HG03060 (cell line): ENCODE measurements around the gene NT5M.
"Not testable (repeated sequence)": the region's sequence is repeated elsewhere in the genome, so short reads cannot be mapped to it uniquely, and the experiment has no call there.

Experiments used
- ATAC-seq: cut with Tn5 transposase; IDR thresholded peaks from one replicate; pipeline ENCODE4 v1.9.1; 2021; ENCODE audit warnings: low read depth, moderate number of reproducible peaks; ENCODE audit not compliant: unreplicated experiment

The NT5M gene

GRCh38 chr17:17303010-17303846, at the start of gene NT5M:
Gene NT5M, plus strand, starts transcription at chr17:17303373. Its CDS starts 178 bp downstream, at chr17:17303551.
- no peak for ATAC-seq

- ATAC-seq = no peak
Observed at GRCh38 chr17:17253406-17253805, 49.8 kb upstream of the NT5M start.

- no peak for ATAC-seq
Observed at GRCh38 chr17:17254036-17254435, 49.1 kb upstream of the NT5M start.

- ATAC-seq = not testable (repeated sequence)
Observed at GRCh38 chr17:17255689-17256088, 47.5 kb upstream of the NT5M start.

GRCh38 chr17:17256316-17256715, 46.9 kb upstream of the NT5M start:
- ATAC-seq = no peak

GRCh38 chr17:17258011-17258410, 45.2 kb upstream of the NT5M start:
- ATAC-seq = no peak

GRCh38 chr17:17258998-17259397, 44.2 kb upstream of the NT5M start:
- ATAC-seq = no peak

- no peak for ATAC-seq
Observed at GRCh38 chr17:17264430-17264829, 38.7 kb upstream of the NT5M start.

- ATAC-seq = no peak
Observed at GRCh38 chr17:17269926-17270773, 33.0 kb upstream of the NT5M start.

GRCh38 chr17:17275971-17276370, 27.2 kb upstream of the NT5M start:
- no peak for ATAC-seq

GRCh38 chr17:17277431-17277830, 25.7 kb upstream of the NT5M start:
- not testable (repeated sequence) for ATAC-seq

GRCh38 chr17:17279316-17279715, 23.9 kb upstream of the NT5M start:
- no peak for ATAC-seq

GRCh38 chr17:17280613-17281549, 22.3 kb upstream of the NT5M start, which contains the start of gene COPS3:
Gene COPS3, minus strand, starts transcription at chr17:17281246. Its CDS starts 60 bp downstream, at chr17:17281186.
- peak; percentile 78 for ATAC-seq

GRCh38 chr17:17285951-17286350, 17.2 kb upstream of the NT5M start:
- no peak for ATAC-seq

GRCh38 chr17:17289086-17289485, 14.1 kb upstream of the NT5M start:
- no peak for ATAC-seq

- no peak for ATAC-seq
Observed at GRCh38 chr17:17289701-17290100, 13.5 kb upstream of the NT5M start.

GRCh38 chr17:17295141-17295540, 8.0 kb upstream of the NT5M start:
- no peak for ATAC-seq

- no peak for ATAC-seq
Observed at GRCh38 chr17:17297217-17297616, 6.0 kb upstream of the NT5M start.

GRCh38 chr17:17298108-17298507, 5.1 kb upstream of the NT5M start:
- no peak for ATAC-seq
